ENCODE data around the gene DEFB129.

DEFB129 gene

GRCh38 chr20:263701-264100 is 36.6 kb downstream of the DEFB129 start:
- TF ChIP-seq CTCF (IDR thresholded peaks at IDR 0.05; ENCODE audit: control insufficient read depth, extremely low read depth, insufficient read depth), result no peak
- H3K4me3 ChIP-seq (ENCODE audit: low read depth, low read length), result no peak overlapping the region
- DNase-seq (ENCODE audit: low read depth), result no peak

- peak overlapping the region; percentile 48 for H3K4me3 ChIP-seq (ENCODE audit: low read depth, low read length)
- peak; percentile 98 for TF ChIP-seq CTCF (IDR thresholded peaks at IDR 0.05; ENCODE audit: control insufficient read depth, extremely low read depth, insufficient read depth)
- DNase-seq (ENCODE audit: low read depth), result peak; percentile 67
These were observed 39.8 kb downstream of the DEFB129 start for GRCh38 chr20:266596-267562.

DNA sequence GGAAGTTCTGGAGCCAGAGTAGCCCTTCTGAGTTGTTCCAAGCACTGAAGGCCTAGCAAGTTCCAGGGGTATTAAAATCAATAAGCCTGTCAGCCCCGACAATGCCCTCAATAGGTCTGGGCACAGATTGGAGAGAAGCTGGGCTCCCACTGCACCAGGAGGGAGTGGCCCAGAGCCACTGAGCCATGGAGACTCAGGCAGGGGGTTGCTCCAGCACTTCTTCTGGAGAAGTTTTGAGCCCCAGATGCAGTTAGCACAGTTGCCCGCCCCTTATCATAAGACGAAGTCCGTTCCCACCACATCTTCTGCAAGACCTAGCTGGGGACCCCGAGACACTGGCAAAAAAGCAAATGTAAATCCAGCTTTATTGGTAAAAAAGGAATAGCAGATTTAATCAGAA is 43.5 kb downstream of the DEFB129 start:
- no peak overlapping the region for H3K4me3 ChIP-seq (ENCODE audit: low read depth, low read length)
- DNase-seq (ENCODE audit: low read depth), result no peak

DNA sequence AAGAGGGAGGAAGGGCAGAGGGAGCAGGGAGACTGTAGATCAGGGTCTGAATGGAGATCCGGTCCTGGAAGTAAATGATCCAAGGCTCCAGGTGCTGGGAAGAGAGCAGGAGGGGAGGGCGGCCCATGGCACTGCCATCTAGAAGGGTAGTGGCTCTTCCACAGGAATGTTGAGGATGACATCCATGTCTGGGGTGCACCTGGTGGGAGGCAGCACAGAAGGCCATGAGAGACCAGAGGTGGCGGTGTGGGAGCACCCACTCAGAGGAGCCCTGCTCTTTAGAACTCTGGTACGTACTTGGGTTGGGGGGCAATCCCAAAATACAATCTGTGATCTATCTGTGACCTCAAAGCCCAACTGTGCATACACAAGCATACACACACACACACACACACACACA is 44.0 kb downstream of the DEFB129 start:
- H3K4me3 ChIP-seq (ENCODE audit: low read depth, low read length), result no peak overlapping the region
- no peak for TF ChIP-seq CTCF (IDR thresholded peaks at IDR 0.05; ENCODE audit: control insufficient read depth, extremely low read depth, insufficient read depth)
- DNase-seq (ENCODE audit: low read depth), result no peak

More for the DNA sequence above, 43.5 kb downstream of the DEFB129 start:
- TF ChIP-seq CTCF (IDR thresholded peaks at IDR 0.05; ENCODE audit: control insufficient read depth, extremely low read depth, insufficient read depth), result no peak

- no peak for DNase-seq (ENCODE audit: low read depth)
- H3K4me3 ChIP-seq (ENCODE audit: low read depth, low read length), result no peak overlapping the region
- TF ChIP-seq CTCF (IDR thresholded peaks at IDR 0.05; ENCODE audit: control insufficient read depth, extremely low read depth, insufficient read depth), result no peak
These were observed 44.5 kb downstream of the DEFB129 start for GRCh38 chr20:271528-271927.

GRCh38 chr20:272718-273117 is 45.7 kb downstream of the DEFB129 start:
- no peak for DNase-seq (ENCODE audit: low read depth)
- no peak overlapping the region for H3K4me3 ChIP-seq (ENCODE audit: low read depth, low read length)
- no peak for TF ChIP-seq CTCF (IDR thresholded peaks at IDR 0.05; ENCODE audit: control insufficient read depth, extremely low read depth, insufficient read depth)
